ENCODE results near the gene DOLK. TPM values are rescaled to one million over a fixed set of nuclear protein-coding genes. Genes with fewer than 3 reads are reported as not detected.

Gene DOLK
- total and polyA plus RNA-seq, 11 donors = 7.8 to 15.6 (median 10.6) TPM

DNA sequence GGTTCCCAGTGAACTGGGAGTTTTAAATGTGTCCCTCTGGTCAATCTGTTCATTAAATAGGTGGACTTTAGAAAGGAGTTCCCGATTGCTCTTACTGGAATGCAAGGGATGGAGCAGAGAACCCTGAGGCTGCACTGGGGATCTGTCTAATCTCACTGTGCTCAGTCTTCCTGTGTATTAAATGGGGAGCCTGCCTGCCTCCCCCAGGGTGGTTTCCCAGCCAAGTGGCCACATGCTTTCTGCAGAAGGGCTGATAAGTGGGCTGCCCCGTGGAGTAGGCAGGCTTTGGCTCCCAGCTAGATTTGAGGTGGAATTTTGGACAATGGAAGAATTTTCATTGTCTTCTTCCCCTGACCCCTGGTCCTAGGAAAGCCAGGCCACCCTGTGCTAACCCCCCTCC, 40.7 kb downstream of the DOLK start:
- Histone ChIP-seq H3K36me3 (peaks cover 3 to 48% (median 32%) of the 10 kb centered on the region in 9 donors), H3K27ac (peak overlapping the region in 4 of 12 donors; percentile 25 to 63 (median 38)), H3K4me3 (no peak overlapping the region), H3K4me1 (peaks cover 3 to 67% (median 43%) of the 10 kb centered on the region in 12 donors), H3K27me3 (no peaks in the 10 kb centered on the region), H3K9me3 (no peaks in the 10 kb centered on the region)
- ATAC-seq (no peak), DNase-seq (no peak)
- intact Hi-C loops (cut with DNase I) = no loop called here
- TF ChIP-seq, protein P1, sequence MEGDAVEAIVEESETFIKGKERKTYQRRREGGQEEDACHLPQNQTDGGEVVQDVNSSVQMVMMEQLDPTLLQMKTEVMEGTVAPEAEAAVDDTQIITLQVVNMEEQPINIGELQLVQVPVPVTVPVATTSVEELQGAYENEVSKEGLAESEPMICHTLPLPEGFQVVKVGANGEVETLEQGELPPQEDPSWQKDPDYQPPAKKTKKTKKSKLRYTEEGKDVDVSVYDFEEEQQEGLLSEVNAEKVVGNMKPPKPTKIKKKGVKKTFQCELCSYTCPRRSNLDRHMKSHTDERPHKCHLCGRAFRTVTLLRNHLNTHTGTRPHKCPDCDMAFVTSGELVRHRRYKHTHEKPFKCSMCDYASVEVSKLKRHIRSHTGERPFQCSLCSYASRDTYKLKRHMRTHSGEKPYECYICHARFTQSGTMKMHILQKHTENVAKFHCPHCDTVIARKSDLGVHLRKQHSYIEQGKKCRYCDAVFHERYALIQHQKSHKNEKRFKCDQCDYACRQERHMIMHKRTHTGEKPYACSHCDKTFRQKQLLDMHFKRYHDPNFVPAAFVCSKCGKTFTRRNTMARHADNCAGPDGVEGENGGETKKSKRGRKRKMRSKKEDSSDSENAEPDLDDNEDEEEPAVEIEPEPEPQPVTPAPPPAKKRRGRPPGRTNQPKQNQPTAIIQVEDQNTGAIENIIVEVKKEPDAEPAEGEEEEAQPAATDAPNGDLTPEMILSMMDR (IDR thresholded peaks at IDR 0.05) = no peak
- no peak for TF ChIP-seq POLR2A (IDR thresholded peaks at IDR 0.05)
- 12 to 32% (median 24%) methylated on average over 2 of the region's 2 CpGs for WGBS, 4 donors

DNA sequence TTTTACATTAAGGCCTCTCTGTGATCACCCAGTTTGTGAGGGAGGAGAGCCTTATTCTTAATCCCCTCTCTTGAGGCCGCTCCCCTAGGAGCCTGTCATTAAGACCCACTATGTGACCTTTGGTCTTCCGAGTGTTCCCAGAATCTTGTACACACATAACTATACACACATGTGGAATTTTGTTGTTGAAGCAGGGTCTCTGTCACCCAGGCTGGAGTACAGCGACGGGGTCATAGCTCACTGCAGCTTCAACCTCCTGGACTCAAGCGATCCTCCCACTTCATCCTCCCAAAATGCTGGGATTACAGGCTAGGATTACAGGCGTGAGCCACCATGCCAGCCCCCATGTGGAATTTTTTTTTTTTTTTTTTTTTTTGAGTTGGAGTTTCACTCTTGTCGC, 41.4 kb downstream of the DOLK start:
- ATAC-seq (no peak), DNase-seq (no peak)
- no peak for TF ChIP-seq POLR2A (IDR thresholded peaks at IDR 0.05)
- TF ChIP-seq, protein P1 (IDR thresholded peaks at IDR 0.05) = no peak
- no peaks in the 10 kb centered on the region for H3K27me3 ChIP-seq
- 94 to 97% (median 95%) methylated on average over 7 of the region's 7 CpGs for WGBS, 4 donors
- intact Hi-C loops (cut with DNase I) = no loop called here
- no peak overlapping the region for H3K4me3 ChIP-seq
- H3K9me3 ChIP-seq = no peaks in the 10 kb centered on the region
- H3K4me1 ChIP-seq = peaks cover 3 to 65% (median 40%) of the 10 kb centered on the region in 12 donors
- peak overlapping the region in 2 of 12 donors; percentile 1 to 45 for H3K27ac ChIP-seq
- peaks cover 3 to 46% (median 32%) of the 10 kb centered on the region in 9 donors for H3K36me3 ChIP-seq

DNA sequence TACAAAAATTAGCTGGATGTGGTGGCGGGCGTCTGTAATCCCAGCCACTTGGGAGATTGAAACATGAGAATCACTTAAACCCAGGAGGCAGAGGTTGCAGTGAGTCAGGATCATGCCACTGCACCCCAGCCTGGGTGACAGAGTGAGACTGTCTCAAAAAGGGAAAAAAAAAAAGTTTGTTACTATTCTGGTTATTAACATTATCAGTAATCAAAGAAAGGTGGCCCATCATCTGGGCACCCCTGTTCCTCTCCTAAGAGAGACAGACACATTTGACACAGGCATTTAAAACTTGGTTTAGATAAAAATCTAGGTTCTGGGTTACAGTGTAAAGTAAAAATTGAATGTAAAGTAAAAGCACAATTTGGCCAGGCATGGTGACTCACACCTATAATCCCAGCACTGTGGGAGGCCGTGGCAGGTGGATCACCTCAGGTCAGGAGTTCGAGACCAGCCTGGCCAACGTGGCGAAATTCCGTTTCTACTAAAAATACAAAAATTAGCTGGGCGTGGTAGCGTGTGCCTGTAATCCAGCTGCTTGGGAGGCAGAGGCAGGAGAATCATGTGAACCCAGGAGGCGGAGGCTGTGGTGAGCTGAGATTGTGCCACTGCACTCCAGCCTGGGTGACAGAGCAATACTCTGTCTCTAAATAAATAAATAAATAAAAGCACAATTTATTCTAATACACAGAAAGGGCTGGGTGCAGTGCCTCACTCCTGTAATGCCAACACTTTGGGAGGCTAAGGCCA, 43.4 kb downstream of the DOLK start:
- DNase-seq (no peak), ATAC-seq (no peak)
- no peaks in the 10 kb centered on the region for H3K9me3 ChIP-seq
- peak overlapping the region in 1 of 12 donors; percentile 64 for H3K27ac ChIP-seq
- no peaks in the 10 kb centered on the region for H3K27me3 ChIP-seq
- intact Hi-C loops (cut with DNase I) = no loop called here
- H3K4me1 ChIP-seq = peaks cover 0 to 65% (median 38%) of the 10 kb centered on the region in 12 donors
- peaks cover 3 to 29% (median 22%) of the 10 kb centered on the region in 9 donors for H3K36me3 ChIP-seq
- TF ChIP-seq, protein P1 (IDR thresholded peaks at IDR 0.05) = no peak
- no peak for TF ChIP-seq POLR2A (IDR thresholded peaks at IDR 0.05)
- WGBS, 4 donors = 92 to 96% (median 94%) methylated on average over 10 of the region's 10 CpGs
- H3K4me3 ChIP-seq = no peak overlapping the region

DNA sequence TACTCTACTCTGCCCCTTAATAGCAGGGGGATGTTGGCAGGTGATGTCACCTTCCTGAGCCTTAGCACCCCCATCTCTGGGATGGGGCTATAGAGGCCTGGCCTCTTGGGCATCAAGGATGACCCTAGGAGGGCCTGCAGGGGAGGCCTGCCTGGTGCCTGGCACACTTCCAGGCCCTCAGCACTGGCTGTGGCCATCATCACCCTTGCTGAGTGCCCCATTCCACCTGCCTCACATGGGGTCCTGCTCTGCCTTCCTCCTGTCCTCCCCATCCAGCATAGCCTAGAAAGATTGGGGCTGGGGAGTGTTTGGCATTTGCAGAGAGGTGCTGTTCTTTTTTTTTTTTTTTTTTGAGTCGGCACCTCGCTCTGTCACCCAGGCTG, 44.3 kb downstream of the DOLK start:
- H3K9me3 ChIP-seq = no peaks in the 10 kb centered on the region
- H3K27ac ChIP-seq = peak overlapping the region in 10 of 12 donors; percentile 57 to 79 (median 71)
- 89 to 93% (median 90%) methylated on average over 2 of the region's 2 CpGs for WGBS, 4 donors
- no peak for DNase-seq
- H3K36me3 ChIP-seq = peaks cover under 1 to 29% (median 16%) of the 10 kb centered on the region in 9 donors
- intact Hi-C loops (cut with DNase I) = no loop called here
- H3K4me3 ChIP-seq = no peak overlapping the region
- ATAC-seq = no peak
- H3K4me1 ChIP-seq = peaks cover 4 to 74% (median 45%) of the 10 kb centered on the region in 12 donors
- H3K27me3 ChIP-seq = no peaks in the 10 kb centered on the region
- no peak for TF ChIP-seq POLR2A (IDR thresholded peaks at IDR 0.05)
- TF ChIP-seq, protein P1 (IDR thresholded peaks at IDR 0.05) = no peak

Measured in heart left ventricle (tissue), 16 donors.